Neural cell (in vitro differentiated cells): ENCODE data around the gene NAALADL1. TPM values are rescaled to one million over a fixed set of nuclear protein-coding genes. Genes with fewer than 3 reads are reported as not detected.

Experiments used
- H2AFZ ChIP-seq: fragments of 200-600, 300-800 bp; sonication (generic), shearing (Covaris generic); 2 replicates; pipeline ENCODE4 v1.6.0; 2014; ENCODE audit warnings: low read depth, mild to moderate bottlenecking, antibody characterized with exemption, low read length, moderate library complexity
- H3F3A ChIP-seq: fragments of 200-600 bp; shearing (Covaris generic); 2 replicates; pipeline ENCODE4 v1.6.1; 2016; ENCODE audit warnings: mild to moderate bottlenecking, moderate library complexity, mixed read lengths, antibody characterized with exemption, low read length; ENCODE audit not compliant: insufficient read depth, poor library complexity, severe bottlenecking
- H3K27ac ChIP-seq: fragments of 200-600, 300-800 bp; sonication (generic), shearing (Covaris generic); 2 replicates; pipeline ENCODE4 v1.5.1; 2014; ENCODE audit warnings: mild to moderate bottlenecking, low read length, moderate library complexity
- H3K27me3 ChIP-seq: fragments of 300-800, 200-600 bp; sonication (generic), shearing (Covaris generic); 2 replicates; pipeline ENCODE4 v1.6.0; 2014; ENCODE audit warnings: mild to moderate bottlenecking, low read depth, low read length, moderate library complexity; ENCODE audit not compliant: insufficient read depth
- H3K36me3 ChIP-seq: fragments of 300-800, 200-600 bp; sonication (generic), shearing (Covaris generic); 2 replicates; pipeline ENCODE4 v1.5.1; 2014; ENCODE audit warnings: mild to moderate bottlenecking, antibody characterized with exemption, low read length, moderate library complexity; ENCODE audit not compliant: insufficient read depth
- H3K4me2 ChIP-seq: fragments of 300-800, 200-600 bp; sonication (generic), shearing (Covaris generic); 2 replicates; pipeline ENCODE4 v1.6.0; 2014; ENCODE audit warnings: mild to moderate bottlenecking, low read length
- H3K4me3 ChIP-seq: fragments of 300-800, 200-600 bp; sonication (generic), shearing (Covaris generic); 2 replicates; pipeline ENCODE4 v1.5.1; 2014; ENCODE audit warnings: mild to moderate bottlenecking, low read length, moderate library complexity
- H3K79me2 ChIP-seq: fragments of 200-600 bp; shearing (Covaris generic); replicated peaks from 2 replicates; pipeline ENCODE4 v1.6.0; 2014; ENCODE audit warnings: mild to moderate bottlenecking, low read length, moderate library complexity; ENCODE audit not compliant: insufficient read depth
- H3K9ac ChIP-seq: fragments of 300-800, 200-600 bp; sonication (generic), shearing (Covaris generic); 2 replicates; pipeline ENCODE4 v1.6.1; 2016; ENCODE audit warnings: mild to moderate bottlenecking, low read length, mixed read lengths
- H3K9me2 ChIP-seq: fragments of 200-600 bp; shearing (Covaris generic); 2 replicates; pipeline ENCODE4 v1.6.1; 2016; ENCODE audit warnings: mild to moderate bottlenecking, low read length, mixed read lengths; ENCODE audit not compliant: insufficient read depth
- H3K9me3 ChIP-seq: fragments of 200-600, 300-800 bp; sonication (generic), shearing (Covaris generic); 2 replicates; pipeline ENCODE4 v1.6.1; 2016; ENCODE audit warnings: mild to moderate bottlenecking, mixed run types, low read length, moderate library complexity, mixed read lengths
- H4K20me1 ChIP-seq: fragments of 200-600 bp; shearing (Covaris generic); 2 replicates; pipeline ENCODE4 v1.6.1; 2016; ENCODE audit warnings: mild to moderate bottlenecking, mixed run types; ENCODE audit not compliant: insufficient read depth
- EP300 ChIP-seq: fragments of 450-650 bp; conservative IDR thresholded peaks from 2 replicates; pipeline ENCODE4 v1.6.1; 2014; ENCODE audit warnings: antibody characterized with exemption, mild to moderate bottlenecking, moderate library complexity; ENCODE audit not compliant: poor library complexity, severe bottlenecking
- EZH2 ChIP-seq: fragments of 200-600, 300-800 bp; shearing (Covaris generic), sonication (generic); IDR thresholded peaks from 2 replicates; pipeline ENCODE4 v1.6.1; 2014; ENCODE audit warnings: antibody characterized with exemption, low read length, borderline replicate concordance, mild to moderate bottlenecking; ENCODE audit not compliant: insufficient read depth, poor library complexity, severe bottlenecking
- MXI1 ChIP-seq: fragments of 450-650 bp; conservative IDR thresholded peaks from 2 replicates; pipeline ENCODE4 v1.6.1; 2014; ENCODE audit warnings: antibody characterized with exemption, mild to moderate bottlenecking; ENCODE audit not compliant: poor library complexity, severe bottlenecking
- POLR2AphosphoS5 ChIP-seq: IDR thresholded peaks from 2 replicates; pipeline ENCODE4 v1.6.1; 2012
- RAD21 ChIP-seq: fragments of 450-650 bp; conservative IDR thresholded peaks from 2 replicates; pipeline ENCODE4 v1.6.1; 2014; ENCODE audit warnings: antibody characterized with exemption, mild to moderate bottlenecking, moderate library complexity
- SMC3 ChIP-seq: fragments of 450-650 bp; conservative IDR thresholded peaks from 2 replicates; pipeline ENCODE4 v1.6.1; 2014; ENCODE audit warnings: antibody characterized with exemption, mild to moderate bottlenecking, moderate library complexity; ENCODE audit not compliant: poor library complexity
- TAF1 ChIP-seq: IDR thresholded peaks from 2 replicates; pipeline ENCODE4 v1.6.1; 2012; ENCODE audit warnings: low read depth
- polyA plus RNA-seq: library from polyadenylated mRNA; depleted of rRNA; stranded (reverse); fragments of >200 nt; gene quantifications from 2 replicates; pipeline ENCODE4 v1.2.3, GENCODE V29; 2014
- TF ChIP-seq, protein P1 (sequence below): fragments of 450-650 bp; IDR thresholded peaks from 2 replicates; pipeline ENCODE4 v1.5.1; 2014; ENCODE audit warnings: antibody characterized with exemption, mild to moderate bottlenecking, moderate library complexity; ENCODE audit not compliant: poor library complexity, severe bottlenecking
- TF ChIP-seq, protein P2 (sequence below): IDR thresholded peaks from 2 replicates; pipeline ENCODE4 v1.6.1; 2012; ENCODE audit warnings: borderline replicate concordance

The NAALADL1 gene
- polyA plus RNA-seq, 1 donor from 2014 or later: not detected

DNA sequence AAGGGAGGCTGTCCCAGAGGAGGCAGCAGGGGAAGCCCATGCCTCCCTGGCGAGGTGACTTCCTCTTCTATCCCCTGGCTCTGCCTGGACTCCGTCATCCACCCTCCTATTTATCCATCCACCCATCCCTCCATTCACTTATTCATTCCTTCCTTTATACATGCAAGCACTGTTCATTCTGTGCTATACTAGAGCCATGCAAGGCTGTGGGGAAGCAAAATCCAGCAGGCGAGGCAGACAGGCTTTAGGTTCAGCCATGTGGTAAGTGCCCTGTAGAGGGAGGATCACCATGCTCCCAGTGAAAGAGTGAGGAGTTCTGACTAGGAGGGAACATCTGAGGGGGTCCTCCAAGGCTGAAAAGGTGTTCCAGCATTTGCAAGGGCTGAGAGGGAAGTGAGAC lies 1.2 kb upstream of the NAALADL1 start:
- Histone ChIP-seq H2AFZ (no peak overlapping the region), H3K9me2 (no peaks in the 10 kb centered on the region), H3K27me3 (no peaks in the 10 kb centered on the region), H3K9me3 (no peaks in the 10 kb centered on the region), H3F3A (no peaks in the 10 kb centered on the region), H3K27ac (no peak overlapping the region), H3K4me2 (no peak overlapping the region), H3K9ac (no peak overlapping the region), H4K20me1 (no peaks in the 10 kb centered on the region), H3K4me3 (no peak overlapping the region), H3K36me3 (no peaks in the 10 kb centered on the region), H3K79me2 (no peaks in the 10 kb centered on the region)
- TF ChIP-seq POLR2AphosphoS5: no peak
- no peak for TF ChIP-seq RAD21
- no peak for TF ChIP-seq EZH2
- no peak for TF ChIP-seq MXI1
- TF ChIP-seq, protein P1, sequence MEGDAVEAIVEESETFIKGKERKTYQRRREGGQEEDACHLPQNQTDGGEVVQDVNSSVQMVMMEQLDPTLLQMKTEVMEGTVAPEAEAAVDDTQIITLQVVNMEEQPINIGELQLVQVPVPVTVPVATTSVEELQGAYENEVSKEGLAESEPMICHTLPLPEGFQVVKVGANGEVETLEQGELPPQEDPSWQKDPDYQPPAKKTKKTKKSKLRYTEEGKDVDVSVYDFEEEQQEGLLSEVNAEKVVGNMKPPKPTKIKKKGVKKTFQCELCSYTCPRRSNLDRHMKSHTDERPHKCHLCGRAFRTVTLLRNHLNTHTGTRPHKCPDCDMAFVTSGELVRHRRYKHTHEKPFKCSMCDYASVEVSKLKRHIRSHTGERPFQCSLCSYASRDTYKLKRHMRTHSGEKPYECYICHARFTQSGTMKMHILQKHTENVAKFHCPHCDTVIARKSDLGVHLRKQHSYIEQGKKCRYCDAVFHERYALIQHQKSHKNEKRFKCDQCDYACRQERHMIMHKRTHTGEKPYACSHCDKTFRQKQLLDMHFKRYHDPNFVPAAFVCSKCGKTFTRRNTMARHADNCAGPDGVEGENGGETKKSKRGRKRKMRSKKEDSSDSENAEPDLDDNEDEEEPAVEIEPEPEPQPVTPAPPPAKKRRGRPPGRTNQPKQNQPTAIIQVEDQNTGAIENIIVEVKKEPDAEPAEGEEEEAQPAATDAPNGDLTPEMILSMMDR: no peak
- TF ChIP-seq EP300: no peak
- no peak for TF ChIP-seq SMC3
- no peak for TF ChIP-seq TAF1
- TF ChIP-seq, protein P2, sequence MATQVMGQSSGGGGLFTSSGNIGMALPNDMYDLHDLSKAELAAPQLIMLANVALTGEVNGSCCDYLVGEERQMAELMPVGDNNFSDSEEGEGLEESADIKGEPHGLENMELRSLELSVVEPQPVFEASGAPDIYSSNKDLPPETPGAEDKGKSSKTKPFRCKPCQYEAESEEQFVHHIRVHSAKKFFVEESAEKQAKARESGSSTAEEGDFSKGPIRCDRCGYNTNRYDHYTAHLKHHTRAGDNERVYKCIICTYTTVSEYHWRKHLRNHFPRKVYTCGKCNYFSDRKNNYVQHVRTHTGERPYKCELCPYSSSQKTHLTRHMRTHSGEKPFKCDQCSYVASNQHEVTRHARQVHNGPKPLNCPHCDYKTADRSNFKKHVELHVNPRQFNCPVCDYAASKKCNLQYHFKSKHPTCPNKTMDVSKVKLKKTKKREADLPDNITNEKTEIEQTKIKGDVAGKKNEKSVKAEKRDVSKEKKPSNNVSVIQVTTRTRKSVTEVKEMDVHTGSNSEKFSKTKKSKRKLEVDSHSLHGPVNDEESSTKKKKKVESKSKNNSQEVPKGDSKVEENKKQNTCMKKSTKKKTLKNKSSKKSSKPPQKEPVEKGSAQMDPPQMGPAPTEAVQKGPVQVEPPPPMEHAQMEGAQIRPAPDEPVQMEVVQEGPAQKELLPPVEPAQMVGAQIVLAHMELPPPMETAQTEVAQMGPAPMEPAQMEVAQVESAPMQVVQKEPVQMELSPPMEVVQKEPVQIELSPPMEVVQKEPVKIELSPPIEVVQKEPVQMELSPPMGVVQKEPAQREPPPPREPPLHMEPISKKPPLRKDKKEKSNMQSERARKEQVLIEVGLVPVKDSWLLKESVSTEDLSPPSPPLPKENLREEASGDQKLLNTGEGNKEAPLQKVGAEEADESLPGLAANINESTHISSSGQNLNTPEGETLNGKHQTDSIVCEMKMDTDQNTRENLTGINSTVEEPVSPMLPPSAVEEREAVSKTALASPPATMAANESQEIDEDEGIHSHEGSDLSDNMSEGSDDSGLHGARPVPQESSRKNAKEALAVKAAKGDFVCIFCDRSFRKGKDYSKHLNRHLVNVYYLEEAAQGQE: no peak

DNA sequence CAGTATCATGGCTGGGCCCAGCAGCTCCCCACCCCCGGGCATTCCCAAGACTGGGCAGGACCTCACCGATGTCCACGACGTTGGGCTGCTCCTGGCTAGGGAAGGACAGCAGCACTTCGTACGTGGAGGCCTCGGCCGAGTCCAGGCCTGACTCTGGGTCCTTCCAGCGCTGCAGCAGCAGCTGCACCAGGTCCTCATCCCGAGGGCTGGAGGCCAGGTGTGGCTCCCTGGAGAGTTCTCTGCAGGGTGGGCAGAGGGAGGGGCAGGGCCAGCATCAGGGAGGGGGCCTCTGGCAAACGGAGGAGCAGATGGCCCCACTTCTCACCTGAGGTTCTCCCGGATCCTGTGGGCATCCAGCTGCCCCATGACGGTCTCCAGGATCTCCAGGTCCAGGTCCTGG lies 341 bp downstream of the NAALADL1 start:
- H3K27ac ChIP-seq: no peak overlapping the region
- no peaks in the 10 kb centered on the region for H3F3A ChIP-seq
- no peak overlapping the region for H3K4me2 ChIP-seq
- H3K9me3 ChIP-seq: no peaks in the 10 kb centered on the region
- no peak overlapping the region for H2AFZ ChIP-seq
- no peak overlapping the region for H3K4me3 ChIP-seq
- no peaks in the 10 kb centered on the region for H3K79me2 ChIP-seq
- no peaks in the 10 kb centered on the region for H3K9me2 ChIP-seq
- no peaks in the 10 kb centered on the region for H3K27me3 ChIP-seq
- H4K20me1 ChIP-seq: no peaks in the 10 kb centered on the region
- H3K36me3 ChIP-seq: no peaks in the 10 kb centered on the region
- no peak overlapping the region for H3K9ac ChIP-seq
- no peak for TF ChIP-seq TAF1
- TF ChIP-seq, protein P2: no peak
- TF ChIP-seq MXI1: no peak
- no peak for TF ChIP-seq RAD21
- TF ChIP-seq EP300: no peak
